Heart left ventricle (tissue), 13 donors: ENCODE results near the gene CHAF1A.
A peak's percentile ranks its signal among the peaks of the same experiment; 100 is the strongest.

ENCODE experiments used
- POLR2A ChIP-seq, 2 donors: fragments of 450-650 bp; IDR thresholded peaks; one replicate each; pipeline ENCODE4 v1.6.1; 2017; ENCODE audit warnings: antibody characterized with exemption in 2 of 2, mild to moderate bottlenecking in 2 of 2, moderate library complexity in 2 of 2
- TF ChIP-seq, protein P1 (sequence below), 12 donors: fragments of 200-600 bp; sonication (generic) in 4 of 12; IDR thresholded peaks; one replicate each; pipeline versions ENCODE4 v1.5.0 to v1.8.0; 2018 to 2022; ENCODE audit warnings: antibody characterized with exemption in 12 of 12, mild to moderate bottlenecking in 5 of 12
- donor health status: ischemic (EF 13 %, LVEDD 7.1; RV severe dilation, severe dysfunction).
- donor health status: DM: no; HTN: yes; CAD: no.
- donor health status: DM: no; HTN: no; CAD: no.
- donor health status: ischemic (EF 25% LVEDD 6.9; RV normal size, moderate dysfunction).
- donor health status: ischemic (EF 25% LVEDD 5.7; RV mildly dilated, moderate dysfunction).
- donor health status: ischemic (EF 35%, LVEDD 5.7; RV mildly dilated, moderate dysfunction).
- donor health status: nonischemic (EF 11% LVEDD 7.7; RV severe dilation, severe dysfunction).
- donor health status: DM: yes; HTN: yes; CAD: no.
- donor health status: PGD.
- donor health status: ischemic (EF 29% LVEDD 5.4; RV normal size, mild dysfunction).
- donor health status: nonischemic (EF 23%, LVEDD 6.1; RV moderate dilation, normal function).

DNA sequence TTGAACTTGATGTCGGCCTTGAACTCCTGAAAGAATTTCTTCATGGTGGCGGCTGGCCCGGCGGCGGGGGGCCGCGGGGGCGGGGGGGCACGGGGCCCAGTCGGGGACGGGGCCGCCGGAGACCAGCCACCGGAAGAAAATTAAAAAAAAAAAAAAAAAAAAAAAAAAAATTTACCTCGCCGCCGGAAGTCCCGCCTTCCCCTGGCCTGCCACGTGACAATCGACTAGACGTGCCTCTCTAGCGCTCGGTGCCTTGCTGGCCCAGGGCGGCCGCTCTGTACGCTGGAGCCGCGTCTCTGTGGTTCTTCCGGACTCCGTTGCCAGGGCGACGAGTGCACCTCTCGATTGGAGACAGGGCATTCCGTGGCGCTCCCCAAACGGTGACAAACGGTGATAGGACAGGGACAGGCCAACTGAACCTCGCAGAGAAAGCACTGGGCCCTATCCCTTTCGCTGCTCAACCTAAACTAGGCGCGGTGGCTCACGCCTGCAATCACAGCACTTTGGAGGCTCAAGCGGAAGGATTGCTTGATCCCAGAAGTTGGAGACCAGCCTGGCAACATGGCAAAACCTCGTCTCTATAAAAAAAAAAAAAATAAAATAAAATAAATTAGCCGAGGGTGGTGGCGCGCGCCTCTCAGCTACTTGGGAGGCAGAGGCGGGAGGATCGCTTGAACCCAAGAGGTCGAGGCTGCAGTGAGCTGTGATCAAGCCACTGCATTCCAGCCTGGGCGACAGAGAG lies 55.4 kb downstream of the CHAF1A start, which contains the start of gene UBXN6:
- TF ChIP-seq POLR2A (IDR thresholded peaks at IDR 0.05), result no peak
- TF ChIP-seq, protein P1, sequence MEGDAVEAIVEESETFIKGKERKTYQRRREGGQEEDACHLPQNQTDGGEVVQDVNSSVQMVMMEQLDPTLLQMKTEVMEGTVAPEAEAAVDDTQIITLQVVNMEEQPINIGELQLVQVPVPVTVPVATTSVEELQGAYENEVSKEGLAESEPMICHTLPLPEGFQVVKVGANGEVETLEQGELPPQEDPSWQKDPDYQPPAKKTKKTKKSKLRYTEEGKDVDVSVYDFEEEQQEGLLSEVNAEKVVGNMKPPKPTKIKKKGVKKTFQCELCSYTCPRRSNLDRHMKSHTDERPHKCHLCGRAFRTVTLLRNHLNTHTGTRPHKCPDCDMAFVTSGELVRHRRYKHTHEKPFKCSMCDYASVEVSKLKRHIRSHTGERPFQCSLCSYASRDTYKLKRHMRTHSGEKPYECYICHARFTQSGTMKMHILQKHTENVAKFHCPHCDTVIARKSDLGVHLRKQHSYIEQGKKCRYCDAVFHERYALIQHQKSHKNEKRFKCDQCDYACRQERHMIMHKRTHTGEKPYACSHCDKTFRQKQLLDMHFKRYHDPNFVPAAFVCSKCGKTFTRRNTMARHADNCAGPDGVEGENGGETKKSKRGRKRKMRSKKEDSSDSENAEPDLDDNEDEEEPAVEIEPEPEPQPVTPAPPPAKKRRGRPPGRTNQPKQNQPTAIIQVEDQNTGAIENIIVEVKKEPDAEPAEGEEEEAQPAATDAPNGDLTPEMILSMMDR (IDR thresholded peaks at IDR 0.05), result peak in 2 of 12 donors; percentile 9 to 13
